ENCODE data around the gene ASTN2.

- TF ChIP-seq CTCF (IDR thresholded peaks at IDR 0.05; ENCODE audit: low read depth, low read length, missing input control) (no peak), MAX (IDR thresholded peaks at IDR 0.05) (no peak), YY1 (IDR thresholded peaks at IDR 0.05) (no peak), ZBTB33 (IDR thresholded peaks at IDR 0.05) (no peak), FOXA2 (IDR thresholded peaks at IDR 0.05) (no peak), REST (IDR thresholded peaks at IDR 0.05) (no peak), SP1 (IDR thresholded peaks at IDR 0.05) (no peak)
Measured at GRCh38 chr9:116471944-116472506, 942.8 kb downstream of the ASTN2 start.

All from liver (tissue), 3 donors.